HepG2 (cell line): Measurements from ENCODE around the gene PYGO2. TPM values are rescaled to one million over a fixed set of nuclear protein-coding genes. Genes with fewer than 3 reads are reported as not detected.

ENCODE experiments used
- AGO2 ChIP-seq: fragments of 200-400 bp; formaldehyde crosslinking; optimal IDR thresholded peaks from 2 replicates; pipeline ENCODE3; 2017; ENCODE audit warnings: mild to moderate bottlenecking, low read depth, low read length, moderate library complexity
- BORCS8-MEF2B ChIP-seq: sonication (generic); formaldehyde crosslinking; IDR thresholded peaks from 2 replicates; pipeline ENCODE4 v1.8.0; 2022; ENCODE audit warnings: mild to moderate bottlenecking, missing genetic modification reagents
- CCAR2 ChIP-seq: fragments of 200-400 bp; formaldehyde crosslinking; optimal IDR thresholded peaks from 2 replicates; pipeline ENCODE3; 2018; ENCODE audit warnings: low read depth, mild to moderate bottlenecking, low read length, moderate library complexity
- CEBPB ChIP-seq: IDR thresholded peaks from 2 replicates; pipeline ENCODE4 v1.6.1; 2011; ENCODE audit warnings: low read depth, low read length, improper control_type of control experiment, borderline replicate concordance
- CHD2 ChIP-seq: IDR thresholded peaks from 2 replicates; pipeline ENCODE4 v1.6.1; 2011; ENCODE audit warnings: low read depth, low read length, improper control_type of control experiment
- GTF3A ChIP-seq: sonication (generic); formaldehyde crosslinking; conservative IDR thresholded peaks from 2 replicates; pipeline ENCODE4 v1.4.0; 2020; ENCODE audit warnings: mild to moderate bottlenecking, missing genetic modification reagents
- IRX3 ChIP-seq: sonication (generic); formaldehyde crosslinking; IDR thresholded peaks from 2 replicates; pipeline ENCODE4 v1.8.1; 2023; ENCODE audit warnings: mild to moderate bottlenecking, low read depth, missing genetic modification reagents, borderline replicate concordance
- NR2C2 ChIP-seq: sonication (generic); formaldehyde crosslinking; IDR thresholded peaks from 2 replicates; pipeline ENCODE4 v1.4.0; 2020; ENCODE audit warnings: missing genetic modification reagents, mild to moderate bottlenecking, moderate library complexity, borderline replicate concordance
- TAF1 ChIP-seq: sonication (generic); formaldehyde crosslinking; IDR thresholded peaks from 2 replicates; pipeline ENCODE4 v1.4.0; 2020; ENCODE audit warnings: missing genetic modification reagents
- TARDBP ChIP-seq: sonication (generic); formaldehyde crosslinking; IDR thresholded peaks from 2 replicates; pipeline ENCODE4 v1.8.0; 2022; ENCODE audit warnings: mild to moderate bottlenecking, missing genetic modification reagents
- TBP ChIP-seq: sonication (generic); formaldehyde crosslinking; IDR thresholded peaks from 2 replicates; pipeline ENCODE4 v1.5.0; 2020; ENCODE audit warnings: missing genetic modification reagents
- TCF12 ChIP-seq, 2 experiments: fragments of 450-650 bp in 1 of 2; sonication (generic) in 1 of 2; formaldehyde crosslinking in 1 of 2; IDR thresholded peaks; 2 replicates each; pipeline versions ENCODE4 v1.6.1 to v1.8.0; 2017 to 2022; ENCODE audit warnings: antibody characterized with exemption in 1 of 2, mild to moderate bottlenecking in 1 of 2, missing genetic modification reagents in 1 of 2, moderate library complexity in 1 of 2
- TSC22D2 ChIP-seq: sonication (generic); formaldehyde crosslinking; IDR thresholded peaks from 2 replicates; pipeline ENCODE4 v1.5.1; 2020; ENCODE audit warnings: missing genetic modification reagents, mild to moderate bottlenecking, borderline replicate concordance
- YEATS4 ChIP-seq: sonication (generic); formaldehyde crosslinking; IDR thresholded peaks from 2 replicates; pipeline ENCODE4 v1.4.0; 2020; ENCODE audit warnings: missing genetic modification reagents, borderline replicate concordance
- ZKSCAN5 ChIP-seq: sonication (generic); formaldehyde crosslinking; IDR thresholded peaks from 2 replicates; pipeline ENCODE4 v1.5.1; 2020; ENCODE audit warnings: mild to moderate bottlenecking, missing genetic modification reagents
- ZNF24 ChIP-seq: fragments of 450-650 bp; IDR thresholded peaks from 2 replicates; pipeline ENCODE4 v1.6.1; 2017; ENCODE audit warnings: antibody characterized with exemption, mild to moderate bottlenecking
- ZNF256 ChIP-seq: sonication (generic); formaldehyde crosslinking; conservative IDR thresholded peaks from 2 replicates; pipeline ENCODE4 v1.4.0; 2020; ENCODE audit warnings: missing genetic modification reagents
- polyA plus RNA-seq, 8 experiments: library from polyadenylated mRNA; depleted of rRNA in 3 of 8; stranded (reverse) in 7 of 8; unstranded in 1 of 8; fragments of >200 nt; fragmentation: Illumina TruSeq in 4 of 8; extraction: Trizol in 4 of 8; gene quantifications; 2 replicates each; pipeline versions ENCODE4 v1.2.1 to v1.2.3, GENCODE V29; 2011 to 2016; ENCODE audit warnings: low read depth in 4 of 8, missing spikeins in 1 of 8, mixed read lengths in 1 of 8; ENCODE audit not compliant: insufficient read depth in 1 of 8
- total RNA-seq, 5 experiments: library from RNA; depleted of rRNA; stranded (reverse); fragments of >200 nt; fragmentation: Illumina TruSeq; extraction: Trizol; gene quantifications; 2 replicates each; pipeline ENCODE4 v1.2.3, GENCODE V29; 2016; ENCODE audit warnings: low read depth in 1 of 5
- TF ChIP-seq, protein P1 (sequence below): sonication (generic); formaldehyde crosslinking; IDR thresholded peaks from 2 replicates; pipeline ENCODE4 v1.5.0; 2020; ENCODE audit warnings: missing genetic modification reagents
- TF ChIP-seq, protein P2 (sequence below): sonication (generic); formaldehyde crosslinking; IDR thresholded peaks from 2 replicates; pipeline ENCODE4 v1.4.0; 2020; ENCODE audit warnings: mild to moderate bottlenecking, missing genetic modification reagents
- TF ChIP-seq, protein P3 (sequence below): sonication (generic); formaldehyde crosslinking; IDR thresholded peaks from 2 replicates; pipeline ENCODE4 v1.9.0; 2021; ENCODE audit warnings: missing genetic modification reagents, mild to moderate bottlenecking, borderline replicate concordance
- TF ChIP-seq, protein P4 (sequence below): sonication (generic); formaldehyde crosslinking; IDR thresholded peaks from 2 replicates; pipeline ENCODE4 v1.4.0; 2020; ENCODE audit warnings: mild to moderate bottlenecking, missing genetic modification reagents

The PYGO2 gene
- total and polyA plus RNA-seq, 2 of the 13 experiments (the other 11 are each of a cell fraction or from before 2014, with no cell fraction given) = 20.3 to 21.8 TPM

DNA sequence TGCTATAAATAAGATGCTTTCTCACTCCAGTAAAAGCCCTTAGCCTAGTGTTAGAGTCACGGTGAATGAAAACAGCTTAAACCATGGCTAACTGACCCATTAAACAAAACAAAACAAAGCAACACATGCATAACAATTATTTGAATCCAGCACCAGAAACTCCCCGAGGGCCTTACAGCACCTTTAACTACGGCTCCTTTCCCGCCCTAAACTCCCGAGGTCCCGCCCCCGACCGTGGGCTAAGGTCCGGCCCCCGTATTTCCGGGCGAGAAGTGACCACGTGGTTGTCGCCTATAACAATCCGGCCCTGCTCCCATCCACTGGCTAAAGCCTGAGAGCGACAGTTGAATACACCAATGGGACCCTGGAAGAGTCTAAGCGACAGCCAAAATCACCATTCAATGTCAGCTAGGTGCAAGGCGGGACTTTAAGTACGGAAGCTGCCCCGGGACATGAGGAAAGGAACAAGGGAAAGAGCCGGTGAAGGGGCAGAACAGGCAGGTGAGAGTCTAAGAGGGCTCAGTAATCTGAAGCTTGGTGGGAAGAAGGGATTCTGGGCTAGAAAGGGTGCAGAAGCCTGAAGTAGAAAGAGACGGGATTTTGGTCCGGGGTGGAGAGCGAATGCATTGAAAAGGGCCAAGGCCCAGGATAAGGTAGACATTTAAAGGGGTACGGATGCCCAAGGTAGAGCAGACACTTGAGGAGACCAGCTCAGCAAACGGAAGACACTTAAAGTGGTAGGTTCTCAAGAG lies 21.5 kb upstream of the PYGO2 start, which contains the start of gene FLAD1 (continued):
- TF ChIP-seq CCAR2 (no peak), TCF12 (IDR thresholded peaks at IDR 0.05) (no peak), TCF12 (CRISPR knock-in tag; IDR thresholded peaks at IDR 0.05) (no peak), TARDBP (CRISPR knock-in tag) (peak; percentile 90), ZKSCAN5 (no peak), TAF1 (CRISPR knock-in tag) (peak; percentile 38; the same call in 1 of the 2 replicates), GTF3A (CRISPR knock-in tag) (no peak), NR2C2 (peak; percentile 64; the same call in 1 of the 2 replicates), YEATS4 (CRISPR knock-in tag) (peak; percentile 64; the same call in 1 of the 2 replicates), ZNF24 (no peak), AGO2 (no peak), BORCS8-MEF2B (CRISPR knock-in tag) (peak; percentile 86), CHD2 (peak; percentile 74; the same call in 1 of the 2 replicates), TBP (CRISPR knock-in tag) (no peak), CEBPB (no peak), ZNF256 (CRISPR knock-in tag) (no peak), TSC22D2 (CRISPR knock-in tag) (no peak), IRX3 (CRISPR knock-in tag) (peak; percentile 58; the same call in 1 of the 2 replicates)
- TF ChIP-seq, protein P1, sequence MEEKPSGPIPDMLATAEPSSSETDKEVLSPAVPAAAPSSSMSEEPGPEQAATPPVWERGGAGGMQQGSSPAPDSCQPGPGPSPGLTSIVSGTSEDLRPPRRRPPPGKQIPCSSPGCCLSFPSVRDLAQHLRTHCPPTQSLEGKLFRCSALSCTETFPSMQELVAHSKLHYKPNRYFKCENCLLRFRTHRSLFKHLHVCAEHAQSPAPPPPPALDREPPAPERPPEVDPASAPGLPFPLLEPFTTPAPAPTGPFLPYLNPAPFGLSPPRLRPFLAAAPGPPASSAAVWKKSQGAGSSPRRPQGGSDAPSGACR (CRISPR knock-in tag) = no peak
- TF ChIP-seq, protein P2, sequence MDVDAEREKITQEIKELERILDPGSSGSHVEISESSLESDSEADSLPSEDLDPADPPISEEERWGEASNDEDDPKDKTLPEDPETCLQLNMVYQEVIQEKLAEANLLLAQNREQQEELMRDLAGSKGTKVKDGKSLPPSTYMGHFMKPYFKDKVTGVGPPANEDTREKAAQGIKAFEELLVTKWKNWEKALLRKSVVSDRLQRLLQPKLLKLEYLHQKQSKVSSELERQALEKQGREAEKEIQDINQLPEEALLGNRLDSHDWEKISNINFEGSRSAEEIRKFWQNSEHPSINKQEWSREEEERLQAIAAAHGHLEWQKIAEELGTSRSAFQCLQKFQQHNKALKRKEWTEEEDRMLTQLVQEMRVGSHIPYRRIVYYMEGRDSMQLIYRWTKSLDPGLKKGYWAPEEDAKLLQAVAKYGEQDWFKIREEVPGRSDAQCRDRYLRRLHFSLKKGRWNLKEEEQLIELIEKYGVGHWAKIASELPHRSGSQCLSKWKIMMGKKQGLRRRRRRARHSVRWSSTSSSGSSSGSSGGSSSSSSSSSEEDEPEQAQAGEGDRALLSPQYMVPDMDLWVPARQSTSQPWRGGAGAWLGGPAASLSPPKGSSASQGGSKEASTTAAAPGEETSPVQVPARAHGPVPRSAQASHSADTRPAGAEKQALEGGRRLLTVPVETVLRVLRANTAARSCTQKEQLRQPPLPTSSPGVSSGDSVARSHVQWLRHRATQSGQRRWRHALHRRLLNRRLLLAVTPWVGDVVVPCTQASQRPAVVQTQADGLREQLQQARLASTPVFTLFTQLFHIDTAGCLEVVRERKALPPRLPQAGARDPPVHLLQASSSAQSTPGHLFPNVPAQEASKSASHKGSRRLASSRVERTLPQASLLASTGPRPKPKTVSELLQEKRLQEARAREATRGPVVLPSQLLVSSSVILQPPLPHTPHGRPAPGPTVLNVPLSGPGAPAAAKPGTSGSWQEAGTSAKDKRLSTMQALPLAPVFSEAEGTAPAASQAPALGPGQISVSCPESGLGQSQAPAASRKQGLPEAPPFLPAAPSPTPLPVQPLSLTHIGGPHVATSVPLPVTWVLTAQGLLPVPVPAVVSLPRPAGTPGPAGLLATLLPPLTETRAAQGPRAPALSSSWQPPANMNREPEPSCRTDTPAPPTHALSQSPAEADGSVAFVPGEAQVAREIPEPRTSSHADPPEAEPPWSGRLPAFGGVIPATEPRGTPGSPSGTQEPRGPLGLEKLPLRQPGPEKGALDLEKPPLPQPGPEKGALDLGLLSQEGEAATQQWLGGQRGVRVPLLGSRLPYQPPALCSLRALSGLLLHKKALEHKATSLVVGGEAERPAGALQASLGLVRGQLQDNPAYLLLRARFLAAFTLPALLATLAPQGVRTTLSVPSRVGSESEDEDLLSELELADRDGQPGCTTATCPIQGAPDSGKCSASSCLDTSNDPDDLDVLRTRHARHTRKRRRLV (CRISPR knock-in tag) = peak; percentile 43; the same call in 1 of the 2 replicates
- TF ChIP-seq, protein P3, sequence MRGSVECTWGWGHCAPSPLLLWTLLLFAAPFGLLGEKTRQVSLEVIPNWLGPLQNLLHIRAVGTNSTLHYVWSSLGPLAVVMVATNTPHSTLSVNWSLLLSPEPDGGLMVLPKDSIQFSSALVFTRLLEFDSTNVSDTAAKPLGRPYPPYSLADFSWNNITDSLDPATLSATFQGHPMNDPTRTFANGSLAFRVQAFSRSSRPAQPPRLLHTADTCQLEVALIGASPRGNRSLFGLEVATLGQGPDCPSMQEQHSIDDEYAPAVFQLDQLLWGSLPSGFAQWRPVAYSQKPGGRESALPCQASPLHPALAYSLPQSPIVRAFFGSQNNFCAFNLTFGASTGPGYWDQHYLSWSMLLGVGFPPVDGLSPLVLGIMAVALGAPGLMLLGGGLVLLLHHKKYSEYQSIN (CRISPR knock-in tag) = no peak
- TF ChIP-seq, protein P4, sequence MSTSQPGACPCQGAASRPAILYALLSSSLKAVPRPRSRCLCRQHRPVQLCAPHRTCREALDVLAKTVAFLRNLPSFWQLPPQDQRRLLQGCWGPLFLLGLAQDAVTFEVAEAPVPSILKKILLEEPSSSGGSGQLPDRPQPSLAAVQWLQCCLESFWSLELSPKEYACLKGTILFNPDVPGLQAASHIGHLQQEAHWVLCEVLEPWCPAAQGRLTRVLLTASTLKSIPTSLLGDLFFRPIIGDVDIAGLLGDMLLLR (CRISPR knock-in tag) = peak; percentile 84; the same call in 1 of the 2 replicates
